SK-N-DZ (cell line): ENCODE data around the gene TPPP.
A peak's percentile ranks its signal among the peaks of the same experiment; 100 is the strongest.

Experiments
- DNase-seq: peaks from one replicate; pipeline ENCODE4 v3.0.0-alpha.2; 2015; ENCODE audit warnings: low spot score

The TPPP gene

GRCh38 chr5:624951-625230 lies 68.3 kb downstream of the TPPP start:
- no peak for DNase-seq

- no peak for DNase-seq
These were observed 68.8 kb downstream of the TPPP start for GRCh38 chr5:624118-624950.

GRCh38 chr5:623531-623930 lies 69.6 kb downstream of the TPPP start:
- DNase-seq = no peak

GRCh38 chr5:622946-623522 lies 70.1 kb downstream of the TPPP start:
- DNase-seq = no peak

GRCh38 chr5:622359-622758 lies 70.8 kb downstream of the TPPP start:
- DNase-seq = no peak

GRCh38 chr5:621341-621761 lies 71.8 kb downstream of the TPPP start:
- DNase-seq = no peak

GRCh38 chr5:620586-621180 lies 72.5 kb downstream of the TPPP start:
- no peak for DNase-seq

- no peak for DNase-seq
These were observed 73.0 kb downstream of the TPPP start for GRCh38 chr5:620152-620551.

GRCh38 chr5:619444-619843 lies 73.7 kb downstream of the TPPP start:
- no peak for DNase-seq

- no peak for DNase-seq
These were observed 74.7 kb downstream of the TPPP start for GRCh38 chr5:618450-618849.

GRCh38 chr5:617896-618295 lies 75.3 kb downstream of the TPPP start:
- DNase-seq = no peak

GRCh38 chr5:616484-617039 lies 76.6 kb downstream of the TPPP start:
- DNase-seq = no peak

- DNase-seq = no peak
These were observed 80.4 kb downstream of the TPPP start for GRCh38 chr5:612498-613424.

GRCh38 chr5:611731-612486 lies 81.2 kb downstream of the TPPP start, which contains the start of gene CEP72:
CEP72 (plus strand) TSS chr5:612340; CDS start chr5:612362, 22 bp downstream.
- peak; percentile 78 for DNase-seq

GRCh38 chr5:610744-611730 lies 82.1 kb downstream of the TPPP start:
- DNase-seq = no peak

GRCh38 chr5:610011-610743 lies 83.0 kb downstream of the TPPP start:
- no peak for DNase-seq
